ENCODE measurements around the gene FGF5.
A peak's percentile ranks its signal among the peaks of the same experiment; 100 is the strongest.

FGF5 gene

DNA sequence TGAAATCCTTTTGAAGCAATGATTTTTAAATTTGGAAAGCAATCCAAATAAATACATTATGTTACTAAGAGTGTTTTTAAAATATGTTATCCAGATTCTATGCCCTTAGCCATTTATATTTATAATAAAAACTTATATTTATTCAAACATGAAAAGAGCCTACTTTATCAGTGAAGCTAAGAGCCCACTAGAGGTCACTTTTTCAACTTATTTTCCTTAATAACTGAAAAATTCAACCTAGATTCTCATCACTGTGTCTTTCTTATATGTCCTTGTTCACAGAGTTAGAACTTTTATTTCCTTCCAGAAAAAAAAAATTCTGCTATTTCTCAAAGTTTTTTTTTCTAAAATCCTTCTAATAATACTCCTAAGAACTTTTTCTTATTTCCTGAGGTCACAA lies 45.3 kb upstream of the FGF5 start:
- ChIA-PET POLR2A (no interaction called here), CTCF (interaction anchor here (0.6 to 2.6 kb wide), 6 partner anchors 87 to 818 kb away, joined by 3 to 12 read pairs (median 6); partner anchors contain the start of gene CFAP299)
- TF ChIP-seq ZXDB (tag by site-specific recombination; IDR thresholded peaks at IDR 0.05) (no peak), ZNF654 (tag by site-specific recombination; IDR thresholded peaks at IDR 0.05; ENCODE audit: low read depth) (peak; percentile 20; the same call in 1 of the 2 replicates), ZNF521 (tag by site-specific recombination; IDR thresholded peaks at IDR 0.05) (no peak), YY1 (tag by site-specific recombination; IDR thresholded peaks at IDR 0.05) (no peak), ZNF658 (tag by site-specific recombination; IDR thresholded peaks at IDR 0.05) (no peak)
- Histone ChIP-seq H3K27ac (ENCODE audit: extremely low read depth, low read depth, low read length) (no peak overlapping the region), H3K36me3 (ENCODE audit: control insufficient read depth in 2 of 2, insufficient read depth in 1 of 2, low read length in 2 of 2) (no peaks in the 10 kb centered on the region), H3K4me3 (ENCODE audit: low read depth, low read length) (no peak overlapping the region), H3K4me1 (ENCODE audit: control insufficient read depth, insufficient read depth, low read length) (no peaks in the 10 kb centered on the region), H3K9me3 (ENCODE audit: control insufficient read depth, insufficient read depth, low read depth, low read length) (no peaks in the 10 kb centered on the region)

DNA sequence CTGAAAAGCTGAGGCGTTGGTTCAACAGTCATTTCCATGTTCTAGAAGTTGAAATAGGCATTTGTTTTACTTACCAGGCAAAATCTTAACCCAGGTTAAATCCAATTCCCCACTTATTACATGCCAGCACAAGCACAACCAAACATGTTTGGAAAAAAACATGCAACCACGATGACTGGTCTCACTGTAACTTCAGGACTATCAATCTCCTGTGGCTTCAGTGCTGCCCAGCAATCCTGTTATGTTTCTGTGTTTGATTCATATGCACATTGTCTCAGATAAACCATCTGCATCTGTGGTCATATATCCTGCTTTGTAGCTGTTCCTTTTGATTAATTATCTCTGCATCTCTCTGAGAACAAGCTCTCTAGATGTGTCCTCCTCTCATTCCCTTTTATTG lies 40.9 kb upstream of the FGF5 start:
- no peak overlapping the region for H3K4me3 ChIP-seq (ENCODE audit: low read depth, low read length)
- H3K9me3 ChIP-seq (ENCODE audit: control insufficient read depth, insufficient read depth, low read depth, low read length) = no peaks in the 10 kb centered on the region
- ChIA-PET CTCF (interaction anchor here (1.0 kb wide), 2 partner anchors 10 to 11 kb away, joined by 3 read pairs; no protein-coding TSS in a partner anchor), POLR2A (no interaction called here)
- H3K27ac ChIP-seq (ENCODE audit: extremely low read depth, low read depth, low read length) = no peak overlapping the region
- TF ChIP-seq, protein P1, sequence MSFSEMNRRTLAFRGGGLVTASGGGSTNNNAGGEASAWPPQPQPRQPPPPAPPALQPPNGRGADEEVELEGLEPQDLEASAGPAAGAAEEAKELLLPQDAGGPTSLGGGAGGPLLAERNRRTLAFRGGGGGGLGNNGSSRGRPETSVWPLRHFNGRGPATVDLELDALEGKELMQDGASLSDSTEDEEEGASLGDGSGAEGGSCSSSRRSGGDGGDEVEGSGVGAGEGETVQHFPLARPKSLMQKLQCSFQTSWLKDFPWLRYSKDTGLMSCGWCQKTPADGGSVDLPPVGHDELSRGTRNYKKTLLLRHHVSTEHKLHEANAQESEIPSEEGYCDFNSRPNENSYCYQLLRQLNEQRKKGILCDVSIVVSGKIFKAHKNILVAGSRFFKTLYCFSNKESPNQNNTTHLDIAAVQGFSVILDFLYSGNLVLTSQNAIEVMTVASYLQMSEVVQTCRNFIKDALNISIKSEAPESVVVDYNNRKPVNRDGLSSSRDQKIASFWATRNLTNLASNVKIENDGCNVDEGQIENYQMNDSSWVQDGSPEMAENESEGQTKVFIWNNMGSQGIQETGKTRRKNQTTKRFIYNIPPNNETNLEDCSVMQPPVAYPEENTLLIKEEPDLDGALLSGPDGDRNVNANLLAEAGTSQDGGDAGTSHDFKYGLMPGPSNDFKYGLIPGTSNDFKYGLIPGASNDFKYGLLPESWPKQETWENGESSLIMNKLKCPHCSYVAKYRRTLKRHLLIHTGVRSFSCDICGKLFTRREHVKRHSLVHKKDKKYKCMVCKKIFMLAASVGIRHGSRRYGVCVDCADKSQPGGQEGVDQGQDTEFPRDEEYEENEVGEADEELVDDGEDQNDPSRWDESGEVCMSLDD (tag by site-specific recombination; IDR thresholded peaks at IDR 0.05) = no peak
- TF ChIP-seq ZNF514 (tag by site-specific recombination; IDR thresholded peaks at IDR 0.05) (no peak), ZBTB17 (tag by site-specific recombination; IDR thresholded peaks at IDR 0.05) (no peak), ZBTB7A (tag by site-specific recombination; IDR thresholded peaks at IDR 0.05; ENCODE audit: low read depth) (no peak), ZNF302 (tag by site-specific recombination; IDR thresholded peaks at IDR 0.05; ENCODE audit: low read depth) (no peak), ZNF174 (tag by site-specific recombination; IDR thresholded peaks at IDR 0.05) (no peak), TCF7L2 (IDR thresholded peaks at IDR 0.05; ENCODE audit: borderline replicate concordance, low read depth, low read length) (no peak), ZNF792 (tag by site-specific recombination; IDR thresholded peaks at IDR 0.05) (no peak), ZNF274 (IDR thresholded peaks at IDR 0.05; ENCODE audit: low read length) (no peak), ZNF274 (tag by site-specific recombination; IDR thresholded peaks at IDR 0.05; ENCODE audit: borderline replicate concordance) (no peak), ZNF132 (tag by site-specific recombination; IDR thresholded peaks at IDR 0.05; ENCODE audit: borderline replicate concordance) (no peak), ZNF184 (tag by site-specific recombination; IDR thresholded peaks at IDR 0.05) (no peak)
- TF ChIP-seq, protein P2, sequence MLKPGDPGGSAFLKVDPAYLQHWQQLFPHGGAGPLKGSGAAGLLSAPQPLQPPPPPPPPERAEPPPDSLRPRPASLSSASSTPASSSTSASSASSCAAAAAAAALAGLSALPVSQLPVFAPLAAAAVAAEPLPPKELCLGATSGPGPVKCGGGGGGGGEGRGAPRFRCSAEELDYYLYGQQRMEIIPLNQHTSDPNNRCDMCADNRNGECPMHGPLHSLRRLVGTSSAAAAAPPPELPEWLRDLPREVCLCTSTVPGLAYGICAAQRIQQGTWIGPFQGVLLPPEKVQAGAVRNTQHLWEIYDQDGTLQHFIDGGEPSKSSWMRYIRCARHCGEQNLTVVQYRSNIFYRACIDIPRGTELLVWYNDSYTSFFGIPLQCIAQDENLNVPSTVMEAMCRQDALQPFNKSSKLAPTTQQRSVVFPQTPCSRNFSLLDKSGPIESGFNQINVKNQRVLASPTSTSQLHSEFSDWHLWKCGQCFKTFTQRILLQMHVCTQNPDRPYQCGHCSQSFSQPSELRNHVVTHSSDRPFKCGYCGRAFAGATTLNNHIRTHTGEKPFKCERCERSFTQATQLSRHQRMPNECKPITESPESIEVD (tag by site-specific recombination; IDR thresholded peaks at IDR 0.05) = no peak
- TF ChIP-seq, protein P3, sequence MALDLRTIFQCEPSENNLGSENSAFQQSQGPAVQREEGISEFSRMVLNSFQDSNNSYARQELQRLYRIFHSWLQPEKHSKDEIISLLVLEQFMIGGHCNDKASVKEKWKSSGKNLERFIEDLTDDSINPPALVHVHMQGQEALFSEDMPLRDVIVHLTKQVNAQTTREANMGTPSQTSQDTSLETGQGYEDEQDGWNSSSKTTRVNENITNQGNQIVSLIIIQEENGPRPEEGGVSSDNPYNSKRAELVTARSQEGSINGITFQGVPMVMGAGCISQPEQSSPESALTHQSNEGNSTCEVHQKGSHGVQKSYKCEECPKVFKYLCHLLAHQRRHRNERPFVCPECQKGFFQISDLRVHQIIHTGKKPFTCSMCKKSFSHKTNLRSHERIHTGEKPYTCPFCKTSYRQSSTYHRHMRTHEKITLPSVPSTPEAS (tag by site-specific recombination; IDR thresholded peaks at IDR 0.05) = no peak
- TF ChIP-seq, protein P4, sequence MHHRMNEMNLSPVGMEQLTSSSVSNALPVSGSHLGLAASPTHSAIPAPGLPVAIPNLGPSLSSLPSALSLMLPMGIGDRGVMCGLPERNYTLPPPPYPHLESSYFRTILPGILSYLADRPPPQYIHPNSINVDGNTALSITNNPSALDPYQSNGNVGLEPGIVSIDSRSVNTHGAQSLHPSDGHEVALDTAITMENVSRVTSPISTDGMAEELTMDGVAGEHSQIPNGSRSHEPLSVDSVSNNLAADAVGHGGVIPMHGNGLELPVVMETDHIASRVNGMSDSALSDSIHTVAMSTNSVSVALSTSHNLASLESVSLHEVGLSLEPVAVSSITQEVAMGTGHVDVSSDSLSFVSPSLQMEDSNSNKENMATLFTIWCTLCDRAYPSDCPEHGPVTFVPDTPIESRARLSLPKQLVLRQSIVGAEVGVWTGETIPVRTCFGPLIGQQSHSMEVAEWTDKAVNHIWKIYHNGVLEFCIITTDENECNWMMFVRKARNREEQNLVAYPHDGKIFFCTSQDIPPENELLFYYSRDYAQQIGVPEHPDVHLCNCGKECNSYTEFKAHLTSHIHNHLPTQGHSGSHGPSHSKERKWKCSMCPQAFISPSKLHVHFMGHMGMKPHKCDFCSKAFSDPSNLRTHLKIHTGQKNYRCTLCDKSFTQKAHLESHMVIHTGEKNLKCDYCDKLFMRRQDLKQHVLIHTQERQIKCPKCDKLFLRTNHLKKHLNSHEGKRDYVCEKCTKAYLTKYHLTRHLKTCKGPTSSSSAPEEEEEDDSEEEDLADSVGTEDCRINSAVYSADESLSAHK (tag by site-specific recombination; IDR thresholded peaks at IDR 0.05) = no peak
- TF ChIP-seq, protein P5, sequence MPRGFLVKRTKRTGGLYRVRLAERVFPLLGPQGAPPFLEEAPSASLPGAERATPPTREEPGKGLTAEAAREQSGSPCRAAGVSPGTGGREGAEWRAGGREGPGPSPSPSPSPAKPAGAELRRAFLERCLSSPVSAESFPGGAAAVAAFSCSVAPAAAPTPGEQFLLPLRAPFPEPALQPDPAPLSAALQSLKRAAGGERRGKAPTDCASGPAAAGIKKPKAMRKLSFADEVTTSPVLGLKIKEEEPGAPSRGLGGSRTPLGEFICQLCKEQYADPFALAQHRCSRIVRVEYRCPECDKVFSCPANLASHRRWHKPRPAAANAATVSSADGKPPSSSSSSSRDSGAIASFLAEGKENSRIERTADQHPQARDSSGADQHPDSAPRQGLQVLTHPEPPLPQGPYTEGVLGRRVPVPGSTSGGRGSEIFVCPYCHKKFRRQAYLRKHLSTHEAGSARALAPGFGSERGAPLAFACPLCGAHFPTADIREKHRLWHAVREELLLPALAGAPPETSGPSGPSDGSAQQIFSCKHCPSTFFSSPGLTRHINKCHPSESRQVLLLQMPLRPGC (tag by site-specific recombination; IDR thresholded peaks at IDR 0.05) = no peak
- H3K4me1 ChIP-seq (ENCODE audit: control insufficient read depth, insufficient read depth, low read length) = no peaks in the 10 kb centered on the region
- no peaks in the 10 kb centered on the region for H3K36me3 ChIP-seq (ENCODE audit: control insufficient read depth in 2 of 2, insufficient read depth in 1 of 2, low read length in 2 of 2)
